Endothelial cell (in vitro differentiated cells): ENCODE measurements around the gene DNM1. TPM values are rescaled to one million over a fixed set of nuclear protein-coding genes. Genes with fewer than 3 reads are reported as not detected.

Source experiments
- DNase-seq: peaks from one replicate; pipeline ENCODE4 v3.0.0; 2021; ENCODE audit warnings: low spot score
- H3K27ac Mint-ChIP-seq: one replicate; pipeline ENCODE4 v1.8.0; 2021; ENCODE audit warnings: mixed read lengths, inconsistent platforms; ENCODE audit not compliant: unreplicated experiment
- H3K27me3 Mint-ChIP-seq: one replicate; pipeline ENCODE4 v1.8.0; 2021; ENCODE audit warnings: mild to moderate bottlenecking, moderate library complexity, mixed read lengths, inconsistent platforms; ENCODE audit not compliant: unreplicated experiment
- H3K36me3 Mint-ChIP-seq: one replicate; pipeline ENCODE4 v1.8.0; 2021; ENCODE audit warnings: mild to moderate bottlenecking, low read depth, mixed read lengths, inconsistent platforms; ENCODE audit not compliant: unreplicated experiment
- H3K4me1 Mint-ChIP-seq: one replicate; pipeline ENCODE4 v1.8.0; 2021; ENCODE audit warnings: mild to moderate bottlenecking, mixed read lengths, inconsistent platforms; ENCODE audit not compliant: unreplicated experiment
- H3K4me3 Mint-ChIP-seq: one replicate; pipeline ENCODE4 v1.8.0; 2021; ENCODE audit warnings: mild to moderate bottlenecking, mixed read lengths, inconsistent platforms; ENCODE audit not compliant: unreplicated experiment
- H3K9me3 Mint-ChIP-seq: one replicate; pipeline ENCODE4 v1.8.0; 2021; ENCODE audit warnings: mixed read lengths, inconsistent platforms; ENCODE audit not compliant: unreplicated experiment
- total RNA-seq: library from RNA; stranded (reverse); fragmentation: NEBNext Ultra II Directional; extraction: Animal tissue kit (Norgen Biotek cat#: 25700); gene quantifications from one replicate; pipeline ENCODE4 v1.2.1, GENCODE V29; 2021; ENCODE audit not compliant: unreplicated experiment
- TF ChIP-seq, protein P1 (sequence below): fragments of 200-600 bp; sonication (generic); IDR thresholded peaks from one replicate; pipeline ENCODE4 v1.5.0; 2021; ENCODE audit warnings: antibody characterized with exemption; ENCODE audit not compliant: unreplicated experiment

Gene DNM1
- total RNA-seq, 1 donor from 2014 or later: 8.0 TPM

DNA sequence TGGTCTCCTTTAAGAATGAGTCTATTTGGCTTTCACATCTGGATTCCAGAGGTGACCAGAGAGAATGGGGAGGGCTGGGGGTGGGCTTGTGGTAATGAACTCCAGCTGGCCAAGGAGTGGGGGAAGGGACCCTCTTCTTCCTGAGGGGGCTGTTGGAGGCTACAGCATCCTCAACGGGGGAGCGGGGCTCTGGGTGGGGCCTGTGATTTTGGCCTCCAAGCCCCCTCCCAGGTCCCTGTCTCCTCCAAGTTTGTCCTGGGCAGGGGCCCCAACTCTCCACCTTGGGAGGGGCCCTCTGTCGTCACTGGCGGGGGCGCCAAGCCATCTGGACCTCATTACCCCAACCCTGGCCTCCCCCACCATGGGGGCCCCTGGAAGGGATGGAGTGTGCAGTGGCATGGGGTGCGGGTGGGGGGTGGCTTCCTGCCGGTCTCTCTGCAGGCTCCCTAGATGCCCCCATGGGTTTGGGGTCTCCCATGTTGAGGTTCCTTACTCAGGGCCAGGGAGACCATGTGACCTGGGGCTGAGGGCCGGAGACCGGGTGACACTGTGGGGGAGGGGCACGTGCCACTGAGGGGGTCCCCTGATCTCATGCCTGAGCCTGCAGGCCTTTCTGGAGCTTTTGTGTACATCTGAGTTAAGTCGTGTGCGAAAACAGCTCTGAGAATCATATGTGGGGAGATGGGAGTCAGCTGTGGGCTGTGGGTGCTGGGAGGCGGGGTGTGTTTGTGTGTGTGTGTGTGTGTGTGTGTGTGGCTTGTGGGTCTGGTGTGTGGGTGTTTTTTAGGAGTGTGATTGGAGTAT lies 40.2 kb downstream of the DNM1 start:
- Mint-ChIP-seq H3K4me3 (peak overlapping the region; percentile 13), H3K27ac (peak overlapping the region; percentile 26)
- DNase-seq: no peak

DNA sequence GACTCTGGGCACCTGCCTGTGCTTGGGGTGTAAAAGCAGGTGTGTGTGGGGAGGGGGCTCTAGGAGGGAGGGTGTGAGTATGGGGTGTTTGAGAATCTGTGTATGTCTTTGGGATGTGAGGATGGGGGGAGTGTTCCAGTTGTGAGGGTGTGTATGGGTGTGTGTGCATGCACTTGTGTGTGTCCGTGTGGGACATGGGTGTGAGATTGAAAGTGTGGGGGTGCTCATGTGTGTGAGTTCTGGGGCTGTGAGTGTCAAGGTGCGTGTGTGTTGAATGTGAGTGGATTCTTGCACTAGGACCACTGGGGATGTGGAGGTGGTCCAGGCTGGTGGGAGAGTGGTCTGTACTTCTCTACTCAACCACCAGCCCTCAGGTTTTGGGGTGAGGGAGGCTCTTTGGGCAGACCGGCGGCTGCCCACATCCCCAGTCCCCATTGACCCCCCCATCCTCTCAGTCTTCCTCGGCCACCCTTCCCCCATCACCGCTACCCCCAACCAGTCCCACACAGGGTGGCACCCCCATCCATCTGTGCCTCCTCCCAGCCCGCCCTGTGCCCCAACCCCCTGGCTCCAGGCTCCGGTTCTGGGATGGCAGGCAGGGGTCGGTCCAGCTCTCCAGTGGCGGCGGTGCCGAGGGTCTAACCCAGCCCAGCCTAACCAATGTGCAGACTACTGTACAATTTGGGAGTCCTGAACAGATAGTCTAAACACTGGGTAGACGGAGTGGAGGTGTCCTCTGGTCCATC lies 41.1 kb downstream of the DNM1 start:
- Mint-ChIP-seq H3K27ac (peak overlapping the region; percentile 26), H3K4me3 (peak overlapping the region; percentile 13), H3K9me3 (no peaks in the 10 kb centered on the region), H3K36me3 (peaks cover 4% of the 10 kb centered on the region), H3K4me1 (peaks cover 15% of the 10 kb centered on the region), H3K27me3 (peaks cover 8% of the 10 kb centered on the region)
- TF ChIP-seq, protein P1, sequence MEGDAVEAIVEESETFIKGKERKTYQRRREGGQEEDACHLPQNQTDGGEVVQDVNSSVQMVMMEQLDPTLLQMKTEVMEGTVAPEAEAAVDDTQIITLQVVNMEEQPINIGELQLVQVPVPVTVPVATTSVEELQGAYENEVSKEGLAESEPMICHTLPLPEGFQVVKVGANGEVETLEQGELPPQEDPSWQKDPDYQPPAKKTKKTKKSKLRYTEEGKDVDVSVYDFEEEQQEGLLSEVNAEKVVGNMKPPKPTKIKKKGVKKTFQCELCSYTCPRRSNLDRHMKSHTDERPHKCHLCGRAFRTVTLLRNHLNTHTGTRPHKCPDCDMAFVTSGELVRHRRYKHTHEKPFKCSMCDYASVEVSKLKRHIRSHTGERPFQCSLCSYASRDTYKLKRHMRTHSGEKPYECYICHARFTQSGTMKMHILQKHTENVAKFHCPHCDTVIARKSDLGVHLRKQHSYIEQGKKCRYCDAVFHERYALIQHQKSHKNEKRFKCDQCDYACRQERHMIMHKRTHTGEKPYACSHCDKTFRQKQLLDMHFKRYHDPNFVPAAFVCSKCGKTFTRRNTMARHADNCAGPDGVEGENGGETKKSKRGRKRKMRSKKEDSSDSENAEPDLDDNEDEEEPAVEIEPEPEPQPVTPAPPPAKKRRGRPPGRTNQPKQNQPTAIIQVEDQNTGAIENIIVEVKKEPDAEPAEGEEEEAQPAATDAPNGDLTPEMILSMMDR: no peak
- DNase-seq: no peak

More for the DNA sequence above, 40.2 kb downstream of the DNM1 start:
- Mint-ChIP-seq H3K9me3 (no peaks in the 10 kb centered on the region), H3K27me3 (peaks cover 4% of the 10 kb centered on the region), H3K36me3 (peaks cover 4% of the 10 kb centered on the region), H3K4me1 (peaks cover 15% of the 10 kb centered on the region)
- TF ChIP-seq, protein P1: no peak

DNA sequence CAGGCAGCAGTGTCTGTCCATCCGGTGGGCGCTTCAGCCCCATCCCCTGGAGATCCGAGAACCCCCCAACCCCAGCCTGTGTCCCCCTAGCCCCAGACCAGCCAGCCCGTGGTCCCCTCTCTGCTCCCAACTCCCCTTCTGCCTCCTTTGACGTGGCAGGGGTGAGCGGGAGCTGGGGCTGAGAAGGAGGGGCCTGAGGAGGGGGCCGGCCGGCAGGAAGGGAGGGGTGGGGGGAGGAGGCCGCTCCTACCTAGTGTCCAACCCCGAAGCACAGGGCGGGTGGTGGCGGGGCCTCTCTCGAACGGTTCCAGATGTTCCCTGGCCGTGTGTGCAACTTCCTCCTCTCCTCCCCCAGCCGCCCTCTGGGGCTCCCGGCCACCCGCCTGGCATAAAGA lies 41.7 kb downstream of the DNM1 start:
- no peak overlapping the region for H3K4me3 Mint-ChIP-seq
- TF ChIP-seq, protein P1: no peak
- H3K9me3 Mint-ChIP-seq: no peaks in the 10 kb centered on the region
- H3K27me3 Mint-ChIP-seq: peaks cover 10% of the 10 kb centered on the region
- peaks cover 15% of the 10 kb centered on the region for H3K4me1 Mint-ChIP-seq
- no peak overlapping the region for H3K27ac Mint-ChIP-seq
- peaks cover 4% of the 10 kb centered on the region for H3K36me3 Mint-ChIP-seq
- no peak for DNase-seq

DNA sequence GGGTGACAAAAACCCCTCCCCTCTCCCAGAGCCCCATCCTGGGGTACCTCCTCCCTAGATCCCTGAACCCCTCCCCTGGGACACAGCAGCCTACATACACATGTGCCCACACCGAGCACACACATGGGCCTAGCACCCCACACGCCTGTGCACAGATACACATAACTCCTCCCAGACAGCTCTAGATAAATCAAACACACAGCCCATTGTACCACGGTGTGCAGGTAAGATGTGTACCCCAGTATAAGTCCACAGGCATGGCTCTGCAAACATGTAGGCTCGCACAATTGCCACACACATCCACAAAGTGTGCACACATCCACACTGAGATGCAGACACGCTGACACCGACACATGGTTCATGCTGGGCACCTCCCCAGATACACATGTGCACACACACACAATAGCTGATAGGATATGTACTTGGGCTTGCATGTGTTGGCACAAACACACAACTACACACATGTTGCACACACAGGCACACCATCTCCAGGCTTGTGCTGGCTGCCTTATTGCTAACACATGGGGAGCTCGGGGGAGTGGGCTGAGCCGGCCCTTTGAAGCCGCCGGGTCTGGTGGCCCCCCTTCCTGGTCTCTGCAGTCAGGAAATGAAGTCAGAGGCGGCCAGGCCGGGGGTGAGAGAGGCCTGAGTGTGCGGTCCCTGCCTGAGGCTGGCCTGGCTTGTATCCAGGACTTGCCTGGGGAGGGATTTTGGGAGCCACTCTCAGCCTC lies 42.4 kb downstream of the DNM1 start:
- Mint-ChIP-seq H3K4me1 (peaks cover 15% of the 10 kb centered on the region), H3K36me3 (peaks cover 4% of the 10 kb centered on the region), H3K9me3 (no peaks in the 10 kb centered on the region), H3K27me3 (peaks cover 10% of the 10 kb centered on the region), H3K4me3 (peak overlapping the region; percentile 57), H3K27ac (peak overlapping the region; percentile 28)
- peak; percentile 56 for DNase-seq
- TF ChIP-seq, protein P1: no peak
